HepG2 (cell line): ENCODE measurements around the gene MSRB3. TPM values are rescaled to one million over a fixed set of nuclear protein-coding genes. Genes with fewer than 3 reads are reported as not detected.

Experiments used
- ATAC-seq: fragments of 200-7000 bp; cut with Tn5 transposase; 3 replicates; pipeline ENCODE4 v1.9.1; 2020; ENCODE audit warnings: mild to moderate bottlenecking, moderate library complexity
- BruUV-seq: library from RNA; stranded (reverse); fragments of 400-500 nt; replicated peaks from 2 replicates; lab custom pipeline; 2021; lab: Mats Ljungman, UMichigan
- CTCF ChIA-PET: fragments of 300-600 bp; formaldehyde crosslinking; extraction: SDS; loops from one replicate; lab custom pipeline; 2021; ENCODE audit warnings: low total read pairs, inconsistent platforms, low intra/inter-chr PET ratio; lab: Yijun Ruan, JAX
- POLR2A ChIA-PET: fragments of 350-600 bp; sonication (Branson Sonifier 250); formaldehyde crosslinking; loops from one replicate; lab custom pipeline; 2020; ENCODE audit warnings: antibody characterized with exemption, inconsistent platforms; lab: Yijun Ruan, JAX
- DNase-seq: peaks from one replicate; pipeline ENCODE4 v3.0.0-alpha.2; 2015; ENCODE audit warnings: low spot score
- FAIRE-seq: peaks from 3 replicates; lab custom pipeline; 2011; peaks lifted over from hg19 to GRCh38; lab: Jason Lieb, UNC
- H2AFZ ChIP-seq: one replicate; pipeline ENCODE4 v1.6.1; 2011; ENCODE audit warnings: low read length, inconsistent platforms
- H3K27ac ChIP-seq: fragments of 300-600 bp; 3 replicates; pipeline ENCODE4 v1.8.0; 2011; ENCODE audit warnings: mixed run types, mild to moderate bottlenecking, mixed read lengths, low read length, inconsistent platforms; ENCODE audit not compliant: insufficient read depth; ENCODE audit errors: extremely low read length
- H3K27me3 ChIP-seq, 2 experiments: fragments of 200-600 bp in 1 of 2; 2 replicates in 1 of 2; 3 replicates in 1 of 2; pipeline versions ENCODE4 v1.6.0 to v1.8.0; 2011; ENCODE audit warnings: low read length in 2 of 2, mild to moderate bottlenecking in 2 of 2, moderate library complexity in 2 of 2, inconsistent platforms in 1 of 2; ENCODE audit not compliant: insufficient read depth in 2 of 2, control insufficient read depth in 1 of 2
- H3K36me3 ChIP-seq, 2 experiments: fragments of 200-600 bp in 1 of 2; replicated peaks in 1 of 2; 2 replicates in 1 of 2; 3 replicates in 1 of 2; pipeline versions ENCODE4 v1.5.1 to v1.8.0; 2011; ENCODE audit warnings: low read length in 2 of 2, inconsistent platforms in 1 of 2; ENCODE audit not compliant: insufficient read depth in 2 of 2, control insufficient read depth in 1 of 2
- H3K4me1 ChIP-seq: 2 replicates; pipeline ENCODE4 v1.5.1; 2012; ENCODE audit warnings: low read length, inconsistent platforms; ENCODE audit not compliant: insufficient read depth
- H3K4me2 ChIP-seq: 2 replicates; pipeline ENCODE4 v1.6.0; 2011; ENCODE audit warnings: low read depth, low read length, inconsistent platforms
- H3K4me3 ChIP-seq, 3 experiments: fragments of 200-600 bp in 1 of 3; sonication (generic), shearing (Covaris generic) in 1 of 3; replicated peaks in 1 of 3; 2 replicates each; pipeline ENCODE4 v1.5.1; 2011 to 2016; ENCODE audit warnings: low read length in 3 of 3, inconsistent platforms in 2 of 3, low read depth in 2 of 3, mild to moderate bottlenecking in 2 of 3, control low read depth in 1 of 3, mixed read lengths in 1 of 3; ENCODE audit not compliant: insufficient read depth in 1 of 3
- H3K79me2 ChIP-seq: one replicate; pipeline ENCODE4 v1.6.1; 2011; ENCODE audit warnings: low read length, inconsistent platforms; ENCODE audit not compliant: insufficient read depth
- H3K9ac ChIP-seq: 2 replicates; pipeline ENCODE4 v1.6.0; 2011; ENCODE audit warnings: mild to moderate bottlenecking, low read depth, low read length, inconsistent platforms; ENCODE audit not compliant: insufficient read depth
- H3K9me3 ChIP-seq: 2 replicates; pipeline ENCODE4 v1.5.1; 2012; ENCODE audit warnings: mild to moderate bottlenecking, low read length
- H4K20me1 ChIP-seq: 2 replicates; pipeline ENCODE4 v1.6.0; 2011; ENCODE audit warnings: inconsistent platforms, mild to moderate bottlenecking, low read length, moderate library complexity; ENCODE audit not compliant: insufficient read depth
- ARID4A ChIP-seq: sonication (generic); formaldehyde crosslinking; IDR thresholded peaks from 2 replicates; pipeline ENCODE4 v1.5.0; 2020; ENCODE audit warnings: mild to moderate bottlenecking, missing genetic modification reagents, borderline replicate concordance
- MLLT10 ChIP-seq: sonication (generic); formaldehyde crosslinking; IDR thresholded peaks from 2 replicates; pipeline ENCODE4 v1.4.0; 2020; ENCODE audit warnings: missing genetic modification reagents
- MXI1 ChIP-seq: IDR thresholded peaks from 3 replicates; pipeline ENCODE4 v1.6.1; 2012; ENCODE audit warnings: low read depth, low read length, inconsistent platforms, borderline replicate concordance
- PBX2 ChIP-seq: IDR thresholded peaks from 2 replicates; pipeline ENCODE4 v1.6.1; 2016; ENCODE audit warnings: control low read depth
- RBM39 ChIP-seq: fragments of 200-400 bp; formaldehyde crosslinking; IDR thresholded peaks from one replicate; pipeline ENCODE4 v1.6.1; 2018; ENCODE audit warnings: antibody characterized with exemption, mild to moderate bottlenecking, low read depth, low read length; ENCODE audit not compliant: poor library complexity, severe bottlenecking
- SNRNP70 ChIP-seq: fragments of 200-400 bp; formaldehyde crosslinking; IDR thresholded peaks from 2 replicates; pipeline ENCODE4 v1.6.1; 2017; ENCODE audit warnings: mild to moderate bottlenecking, low read depth, low read length, moderate library complexity
- SRY ChIP-seq: sonication (generic); formaldehyde crosslinking; IDR thresholded peaks from 2 replicates; pipeline ENCODE4 v1.8.0; 2022; ENCODE audit warnings: mild to moderate bottlenecking, missing genetic modification reagents
- ZNF652 ChIP-seq: IDR thresholded peaks from 2 replicates; pipeline ENCODE4 v1.6.1; 2016; ENCODE audit warnings: low read depth, borderline replicate concordance
- WGBS: methylation state at CpG from one replicate; pipeline ENCODE4 v1.1.6; 2017; ENCODE audit warnings: low lambda C conversion rate; 5-methylcytosine and 5-hydroxymethylcytosine counted together
- in situ Hi-C: cut with HindIII; loops from 2 replicates; pipeline ENCODE4 v1.10.0; 2017; ENCODE audit warnings: low pct_unique_long_range_greater_than_20kb; ENCODE audit not compliant: extremely low pct_ligation_motif_present
- intact Hi-C: fragments of 100-400 bp; cut with micrococcal nuclease; formaldehyde crosslinking; loops from one replicate; pipeline ENCODE4 v1.10.0; 2022; ENCODE audit not compliant: unreplicated experiment
- polyA plus RNA-seq, 8 experiments: library from polyadenylated mRNA; depleted of rRNA in 3 of 8; stranded (reverse) in 7 of 8; unstranded in 1 of 8; fragments of >200 nt; fragmentation: Illumina TruSeq in 4 of 8; extraction: Trizol in 4 of 8; gene quantifications; 2 replicates each; pipeline versions ENCODE4 v1.2.1 to v1.2.3, GENCODE V29; 2011 to 2016; ENCODE audit warnings: low read depth in 4 of 8, missing spikeins in 1 of 8, mixed read lengths in 1 of 8; ENCODE audit not compliant: insufficient read depth in 1 of 8
- total RNA-seq, 5 experiments: library from RNA; depleted of rRNA; stranded (reverse); fragments of >200 nt; fragmentation: Illumina TruSeq; extraction: Trizol; gene quantifications; 2 replicates each; pipeline ENCODE4 v1.2.3, GENCODE V29; 2016; ENCODE audit warnings: low read depth in 1 of 5

Gene MSRB3
- total and polyA plus RNA-seq, 2 of the 13 experiments (the other 11 are each of a cell fraction or from before 2014, with no cell fraction given) = 1.5 to 1.9 TPM

- TF ChIP-seq RBM39 (no peak), SNRNP70 (no peak), PBX2 (CRISPR knock-in tag) (peak; percentile 47; the same call in 1 of the 2 replicates), ARID4A (CRISPR knock-in tag) (no peak)
Measured at GRCh38 chr12:65494537-65494936, 216.1 kb downstream of the MSRB3 start (continued).

- Histone ChIP-seq H3K79me2 (no peaks in the 10 kb centered on the region), H3K4me2 (peak overlapping the region; percentile 46; the same call in 1 of the 2 replicates), H4K20me1 (no peaks in the 10 kb centered on the region), H2AFZ (no peak overlapping the region), H3K27me3 (no peaks in the 10 kb centered on the region), H3K27ac (no peak overlapping the region), H3K9me3 (no peaks in the 10 kb centered on the region), H3K4me1 (peaks cover 31% of the 10 kb centered on the region), H3K9ac (no peak overlapping the region), H3K36me3 (no peaks in the 10 kb centered on the region), H3K4me3 (no peak overlapping the region)
- ChIA-PET CTCF (no interaction called here), POLR2A (no interaction called here)
- peak; percentile 60; the same call in 2 of the 3 replicates for ATAC-seq
- peak; percentile 7 for DNase-seq
- FAIRE-seq = no peak
- TF ChIP-seq MLLT10 (no peak), SRY (CRISPR knock-in tag) (no peak), ZNF652 (0 out of 2 replicates have a peak, but pooled peaks have one; percentile 44), MXI1 (peak; percentile 58; the same call in 1 of the 3 replicates)
- BruUV-seq = no TSS peak
- in situ Hi-C loops = no loop called here
- intact Hi-C loops = no loop called here
- WGBS = 5% methylated on average over 2 of the region's 2 CpGs
Measured at GRCh38 chr12:65495233-65495632, 216.8 kb downstream of the MSRB3 start.
